COR-L47 (cell line): ENCODE measurements around the gene P4HTM.
A peak's percentile ranks its signal among the peaks of the same experiment; 100 is the strongest.

ENCODE experiments used
- DNase-seq: peaks from one replicate; lab custom pipeline; 2025; lab: John Stamatoyannopoulos, UW

The P4HTM gene, protein sequence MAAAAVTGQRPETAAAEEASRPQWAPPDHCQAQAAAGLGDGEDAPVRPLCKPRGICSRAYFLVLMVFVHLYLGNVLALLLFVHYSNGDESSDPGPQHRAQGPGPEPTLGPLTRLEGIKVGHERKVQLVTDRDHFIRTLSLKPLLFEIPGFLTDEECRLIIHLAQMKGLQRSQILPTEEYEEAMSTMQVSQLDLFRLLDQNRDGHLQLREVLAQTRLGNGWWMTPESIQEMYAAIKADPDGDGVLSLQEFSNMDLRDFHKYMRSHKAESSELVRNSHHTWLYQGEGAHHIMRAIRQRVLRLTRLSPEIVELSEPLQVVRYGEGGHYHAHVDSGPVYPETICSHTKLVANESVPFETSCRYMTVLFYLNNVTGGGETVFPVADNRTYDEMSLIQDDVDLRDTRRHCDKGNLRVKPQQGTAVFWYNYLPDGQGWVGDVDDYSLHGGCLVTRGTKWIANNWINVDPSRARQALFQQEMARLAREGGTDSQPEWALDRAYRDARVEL

DNA sequence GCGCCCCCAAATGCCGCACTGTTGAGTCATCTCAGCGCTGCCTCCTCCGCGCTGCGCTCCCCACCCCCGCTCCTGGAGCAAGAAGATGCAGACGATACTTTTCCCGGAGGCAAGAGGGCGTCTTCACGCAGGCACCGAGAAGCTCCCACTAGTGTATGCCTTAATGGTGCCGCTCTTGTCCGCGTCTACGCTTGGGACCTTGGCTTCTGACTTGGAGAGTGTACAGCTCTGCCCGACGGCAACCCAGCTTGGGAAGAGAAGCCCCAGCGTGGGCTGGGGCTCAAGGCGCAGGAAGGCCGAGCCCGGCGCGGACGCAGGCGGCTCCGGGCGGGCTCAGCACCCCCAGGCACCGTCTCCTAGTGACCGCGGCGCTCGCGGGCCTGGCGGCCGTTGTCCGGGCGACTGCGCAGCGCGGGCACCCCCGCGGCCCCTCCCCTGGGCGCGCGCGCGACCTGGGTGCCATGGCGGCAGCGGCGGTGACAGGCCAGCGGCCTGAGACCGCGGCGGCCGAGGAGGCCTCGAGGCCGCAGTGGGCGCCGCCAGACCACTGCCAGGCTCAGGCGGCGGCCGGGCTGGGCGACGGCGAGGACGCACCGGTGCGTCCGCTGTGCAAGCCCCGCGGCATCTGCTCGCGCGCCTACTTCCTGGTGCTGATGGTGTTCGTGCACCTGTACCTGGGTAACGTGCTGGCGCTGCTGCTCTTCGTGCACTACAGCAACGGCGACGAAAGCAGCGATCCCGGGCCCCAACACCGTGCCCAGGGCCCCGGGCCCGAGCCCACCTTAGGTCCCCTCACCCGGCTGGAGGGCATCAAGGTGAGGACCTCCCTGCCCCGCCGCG lies at the start of gene P4HTM:
Gene P4HTM, plus strand, starts transcription at position 446 of the 840 bp plus-strand sequence. Its CDS starts 16 bp downstream, at position 462.
- peak; percentile 50 for DNase-seq

DNA sequence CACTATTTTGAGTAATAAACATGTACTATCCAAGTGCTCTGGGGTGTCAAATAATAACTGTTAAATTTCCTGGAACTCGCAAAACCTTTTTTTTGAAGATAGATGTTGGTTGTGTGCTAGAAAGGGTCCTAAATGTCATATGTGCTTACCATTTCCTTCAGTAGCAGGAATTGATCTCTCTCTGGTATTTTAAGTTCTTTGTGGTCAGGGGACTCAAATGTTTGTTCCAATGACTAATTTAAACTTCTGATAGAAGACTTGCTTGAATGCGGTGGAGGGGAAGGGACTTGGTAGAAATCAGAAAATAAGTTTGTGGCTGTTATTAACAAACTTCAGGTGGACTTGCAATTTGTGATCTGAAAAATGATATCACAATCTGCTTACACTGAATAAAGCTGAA lies 44.6 kb upstream of the P4HTM start:
- no peak for DNase-seq

DNA sequence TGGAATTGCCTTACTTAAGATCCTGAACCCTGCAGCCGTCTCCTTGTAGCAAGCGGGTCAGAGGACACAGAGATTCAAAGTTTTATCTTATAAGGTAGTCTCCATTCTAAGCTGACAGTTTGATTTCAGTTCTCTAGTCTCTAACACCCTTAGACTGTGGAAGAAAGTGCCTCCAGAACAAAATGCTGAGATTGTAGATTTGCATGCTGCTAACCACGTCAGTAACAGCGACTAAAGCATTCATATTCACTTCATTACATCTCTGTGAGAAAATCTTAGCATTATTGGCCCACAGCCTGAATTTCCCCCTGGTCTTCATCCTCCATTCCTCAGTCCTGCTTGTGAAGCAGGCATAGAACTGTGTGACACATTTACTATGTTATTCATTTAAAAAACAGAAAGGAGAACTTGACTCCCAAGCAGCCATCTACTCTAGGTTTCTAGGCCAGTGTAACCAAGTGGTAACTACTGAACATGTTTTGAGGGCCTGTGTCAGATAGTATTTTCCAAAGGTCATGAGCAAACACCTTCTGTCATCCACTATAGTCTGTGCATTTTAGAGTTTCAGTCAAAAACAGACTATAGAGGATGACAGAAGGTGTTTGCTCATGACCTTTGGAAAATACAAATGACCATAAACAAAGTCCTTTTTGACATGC lies 44.0 kb upstream of the P4HTM start:
- no peak for DNase-seq

DNA sequence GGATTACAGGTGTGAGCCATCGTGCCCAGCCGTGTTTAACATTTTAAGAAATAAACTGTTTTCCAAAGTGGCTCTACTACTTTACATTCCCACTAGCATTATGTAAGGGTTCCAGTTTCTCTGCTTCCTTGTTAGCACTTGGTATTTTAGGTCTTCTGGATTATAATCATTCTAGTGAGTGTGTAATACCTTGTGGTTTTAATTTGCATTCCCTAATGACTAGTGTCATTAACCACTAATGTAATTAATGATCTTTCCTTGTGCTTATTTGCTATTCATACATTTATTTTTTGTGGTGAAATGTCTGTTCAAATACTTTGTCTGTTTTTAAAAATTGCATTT lies 40.7 kb upstream of the P4HTM start:
- DNase-seq: no peak

DNA sequence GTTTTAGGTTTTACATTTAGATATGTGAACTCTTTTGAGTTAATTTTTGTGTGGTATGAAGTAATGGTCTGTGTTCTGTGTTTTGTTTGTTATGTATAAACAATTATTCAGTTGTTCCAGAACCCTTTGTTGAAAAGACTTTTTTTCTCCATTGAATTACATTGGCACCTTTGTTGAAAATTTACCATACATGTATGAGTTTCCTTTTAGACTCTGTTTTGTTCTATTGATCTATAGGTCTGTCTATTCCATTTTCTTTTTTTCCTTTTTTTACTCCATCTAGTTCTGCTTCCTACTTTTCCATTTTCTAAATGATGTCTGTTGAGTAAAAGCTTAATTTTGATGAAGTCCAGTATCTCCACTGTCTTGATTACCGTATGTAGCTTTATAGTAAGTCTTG lies 40.0 kb upstream of the P4HTM start:
- DNase-seq: no peak

DNA sequence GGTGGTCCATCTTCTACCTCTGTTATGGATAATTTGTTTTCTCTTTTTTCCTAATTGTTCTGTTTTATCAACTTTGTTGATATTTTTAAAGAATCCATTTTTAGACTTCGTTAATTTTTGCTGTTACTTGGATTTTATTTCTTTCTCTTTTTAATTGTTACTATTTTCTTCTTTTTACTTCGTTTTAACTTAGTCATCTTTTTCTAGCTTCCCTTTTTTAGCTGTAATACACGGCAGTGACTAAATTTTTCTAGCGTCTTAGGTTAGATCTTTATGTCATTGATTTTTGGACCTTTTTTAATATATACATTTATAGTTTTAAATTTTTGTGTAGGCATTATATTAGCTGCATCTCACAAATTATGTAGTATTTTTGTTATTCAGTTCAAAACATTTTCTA lies 38.3 kb upstream of the P4HTM start:
- no peak for DNase-seq

DNA sequence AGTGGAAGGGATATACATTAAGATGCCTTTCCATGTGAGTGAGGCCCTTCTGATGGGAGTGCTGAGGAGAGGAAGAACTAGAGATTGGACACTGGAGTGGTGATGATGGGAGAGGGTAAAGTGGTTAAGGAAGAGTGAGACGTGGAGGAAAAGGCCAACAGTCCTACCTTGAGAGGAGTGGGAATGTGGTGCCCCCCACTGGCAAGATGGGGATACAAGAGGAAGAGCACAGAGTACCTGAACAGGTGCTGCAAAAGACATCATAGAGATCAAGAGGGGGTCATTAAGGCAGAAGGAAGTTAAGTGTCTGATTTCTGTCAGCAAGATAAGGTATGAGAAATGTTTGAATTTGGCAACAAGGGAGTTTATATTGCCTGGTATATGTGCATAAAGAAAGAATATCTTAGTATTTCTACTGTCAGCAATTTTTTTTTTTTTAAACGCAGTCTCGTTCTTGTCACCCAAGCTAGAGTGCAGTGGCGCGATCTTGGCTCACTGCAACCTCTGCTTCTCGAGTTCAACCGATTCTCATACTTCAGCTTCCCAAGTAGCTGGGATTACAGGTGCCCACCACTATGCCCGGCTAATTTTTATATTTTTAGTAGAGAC lies 37.4 kb upstream of the P4HTM start:
- no peak for DNase-seq

DNA sequence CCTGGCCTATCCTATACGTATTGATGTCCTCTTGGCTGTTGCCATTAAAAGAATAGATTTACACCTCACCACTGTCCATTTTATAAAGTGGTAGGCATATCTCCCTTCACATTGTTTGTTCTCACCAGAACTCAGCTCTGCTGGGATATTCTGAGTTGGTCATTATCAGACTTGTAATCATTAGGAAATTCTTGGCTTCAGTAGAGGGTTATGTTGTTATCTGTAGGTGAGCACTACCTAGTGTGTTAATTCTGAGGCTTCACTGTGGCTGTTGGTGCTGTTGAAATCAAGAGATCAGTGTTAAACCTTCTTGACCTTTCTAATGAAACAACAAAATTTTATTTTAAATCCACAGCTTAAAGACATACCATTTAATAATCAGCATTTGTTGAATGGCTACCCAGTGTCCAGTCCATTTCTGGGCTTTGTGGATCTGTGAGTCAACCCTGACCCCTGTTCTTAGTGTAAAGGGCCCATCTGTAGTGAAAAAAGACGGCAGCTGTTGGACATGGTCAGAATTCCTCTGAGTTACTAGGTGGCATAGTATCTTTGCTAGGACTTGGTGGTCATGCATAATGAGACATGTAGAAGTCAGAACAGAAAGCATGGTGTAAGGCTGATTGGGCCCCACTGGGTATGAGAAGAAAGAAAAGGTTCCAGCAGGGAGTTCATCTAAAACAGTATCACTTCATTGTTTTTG lies 32.9 kb upstream of the P4HTM start:
- no peak for DNase-seq

DNA sequence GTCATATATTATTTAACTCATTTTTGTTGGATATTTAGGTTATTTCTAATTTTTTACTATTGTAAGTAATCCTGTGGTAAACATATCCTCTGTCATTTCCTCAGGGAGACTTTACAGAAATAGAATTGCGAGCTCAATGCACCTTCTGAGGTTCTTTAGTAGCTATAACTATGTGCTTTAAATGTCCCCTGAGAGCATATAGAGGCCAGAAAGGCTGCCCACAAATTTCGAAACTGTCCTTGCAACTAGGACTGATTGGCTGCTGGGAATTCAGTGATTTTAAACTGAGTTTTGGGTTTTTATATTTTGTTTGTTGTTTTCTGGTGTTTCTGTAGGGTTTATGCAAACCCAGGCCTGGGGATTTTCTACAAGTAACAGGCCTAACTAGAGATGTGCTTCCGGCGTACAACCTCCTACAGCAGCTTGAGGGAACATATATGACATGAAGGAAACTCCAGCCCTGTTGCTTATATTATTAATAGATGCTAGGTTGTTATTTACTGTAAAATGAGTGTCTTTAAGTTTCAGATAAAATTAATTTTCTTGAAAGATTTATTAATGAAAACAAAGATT lies 29.1 kb upstream of the P4HTM start:
- no peak for DNase-seq

DNA sequence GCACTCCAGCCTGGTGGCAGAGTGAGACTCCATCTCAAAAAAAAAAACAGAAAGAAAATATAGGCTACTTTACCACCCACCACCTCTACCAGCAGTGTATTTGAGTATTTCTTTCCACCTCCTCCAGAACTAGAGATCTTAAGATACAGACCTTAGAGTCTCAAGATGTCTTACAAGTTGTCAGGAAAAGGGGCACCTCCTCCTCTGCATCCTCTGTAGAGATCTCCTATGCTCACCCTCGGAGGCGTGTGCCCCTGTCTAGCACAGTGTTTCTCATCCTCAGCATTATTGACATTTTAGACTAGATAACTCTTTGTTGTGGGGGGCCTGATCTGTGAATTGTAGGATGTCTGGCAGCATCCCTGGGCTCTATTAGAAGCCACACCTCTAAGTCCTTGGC lies 27.7 kb upstream of the P4HTM start:
- DNase-seq: no peak

DNA sequence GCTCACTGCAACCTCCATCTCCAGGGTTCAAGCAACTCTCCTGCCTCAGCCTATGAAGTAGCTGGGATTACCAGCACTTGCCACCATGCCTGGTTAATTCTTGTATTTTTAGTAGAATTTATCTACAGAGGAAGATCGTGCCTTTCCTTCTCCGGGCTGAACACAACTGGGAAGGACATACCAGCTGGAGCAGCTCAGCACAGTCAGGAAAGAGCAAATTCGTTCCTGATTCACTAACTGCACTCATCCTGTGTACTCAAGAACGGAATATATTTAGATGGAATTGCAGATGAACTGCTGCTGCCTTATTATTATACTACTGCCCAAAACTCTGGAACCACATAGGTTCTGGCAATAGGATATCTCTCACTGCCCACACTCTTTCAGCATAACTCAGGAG lies 27.1 kb upstream of the P4HTM start:
- no peak for DNase-seq

DNA sequence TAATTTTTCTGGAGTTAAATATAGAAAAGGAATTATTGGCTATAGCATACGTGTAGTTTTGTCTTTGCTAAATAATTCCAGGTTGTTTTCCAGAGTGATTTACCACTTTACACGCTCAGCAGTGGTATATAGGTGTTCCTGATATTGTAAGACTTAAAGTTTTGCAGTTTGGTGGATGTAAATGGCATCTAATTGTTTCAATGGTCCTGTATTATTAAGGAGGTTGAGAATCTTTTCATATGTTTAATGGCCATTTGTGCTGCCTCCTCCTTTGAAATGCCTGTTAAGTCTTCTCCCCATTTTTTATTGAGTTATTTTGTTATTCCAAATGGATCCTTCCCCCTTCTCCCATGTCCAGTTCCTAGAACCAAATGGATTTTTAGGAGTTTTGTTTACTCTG lies 26.4 kb upstream of the P4HTM start:
- no peak for DNase-seq

DNA sequence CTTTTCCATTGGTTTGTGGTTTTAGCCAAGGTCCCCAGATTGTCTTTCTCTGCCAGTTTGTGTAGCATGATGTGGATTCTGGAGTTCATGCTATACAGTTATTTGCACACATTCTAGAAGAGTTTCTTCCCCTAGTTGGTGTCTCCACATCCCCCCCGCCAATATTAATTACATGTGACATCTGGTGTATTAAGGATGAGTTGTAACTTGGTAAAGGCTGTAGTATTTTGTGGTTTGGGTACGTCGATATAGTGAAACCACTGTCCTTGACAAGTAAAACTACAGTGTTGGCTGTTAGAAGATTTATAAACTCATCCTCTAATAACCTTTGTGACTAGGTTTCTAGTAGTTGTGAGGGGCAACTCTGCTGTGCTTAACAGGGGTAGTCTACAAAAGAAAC lies 23.7 kb upstream of the P4HTM start:
- no peak for DNase-seq

DNA sequence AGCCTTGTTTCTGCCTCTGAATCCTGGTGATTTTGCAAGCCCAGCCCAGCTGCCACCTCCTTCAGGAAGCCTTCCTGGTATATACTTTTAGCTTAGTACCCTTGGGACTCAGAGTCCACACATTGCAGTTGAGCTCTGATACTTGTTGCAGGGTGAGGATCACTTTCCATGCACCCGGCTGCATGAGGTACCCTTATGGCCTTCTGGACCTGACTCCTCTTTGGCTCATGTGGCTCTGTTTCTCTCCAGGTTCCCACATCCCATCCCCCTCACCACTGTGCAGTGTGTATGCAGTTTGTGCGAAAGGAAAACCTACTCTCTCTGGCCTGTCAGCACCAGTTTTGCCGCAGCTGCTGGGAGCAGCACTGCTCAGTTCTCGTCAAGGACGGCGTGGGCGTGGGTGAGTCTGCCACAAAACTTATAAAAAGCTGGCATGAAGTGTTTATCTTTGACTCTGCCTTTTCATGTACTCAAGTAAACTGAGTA lies 23.1 kb upstream of the P4HTM start:
- DNase-seq: no peak

DNA sequence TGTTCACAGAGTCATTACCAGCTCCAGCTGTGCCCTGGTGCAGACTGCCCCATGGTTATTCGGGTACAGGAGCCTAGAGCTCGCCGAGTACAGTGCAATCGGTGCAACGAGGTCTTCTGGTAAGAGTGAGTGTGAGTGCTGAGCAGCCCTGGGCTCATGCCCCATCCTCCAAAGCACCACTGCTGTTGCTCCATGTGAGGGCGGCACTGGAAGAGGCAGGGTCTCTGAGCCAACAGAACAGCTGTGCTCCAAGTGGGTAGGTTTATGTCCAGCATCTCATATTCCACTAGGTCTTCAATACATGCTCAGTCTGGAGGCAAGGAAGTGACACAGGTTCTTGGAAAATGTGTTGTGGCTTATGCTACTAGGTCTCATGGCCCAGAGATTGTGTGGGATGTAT lies 19.5 kb upstream of the P4HTM start:
- DNase-seq: no peak

DNA sequence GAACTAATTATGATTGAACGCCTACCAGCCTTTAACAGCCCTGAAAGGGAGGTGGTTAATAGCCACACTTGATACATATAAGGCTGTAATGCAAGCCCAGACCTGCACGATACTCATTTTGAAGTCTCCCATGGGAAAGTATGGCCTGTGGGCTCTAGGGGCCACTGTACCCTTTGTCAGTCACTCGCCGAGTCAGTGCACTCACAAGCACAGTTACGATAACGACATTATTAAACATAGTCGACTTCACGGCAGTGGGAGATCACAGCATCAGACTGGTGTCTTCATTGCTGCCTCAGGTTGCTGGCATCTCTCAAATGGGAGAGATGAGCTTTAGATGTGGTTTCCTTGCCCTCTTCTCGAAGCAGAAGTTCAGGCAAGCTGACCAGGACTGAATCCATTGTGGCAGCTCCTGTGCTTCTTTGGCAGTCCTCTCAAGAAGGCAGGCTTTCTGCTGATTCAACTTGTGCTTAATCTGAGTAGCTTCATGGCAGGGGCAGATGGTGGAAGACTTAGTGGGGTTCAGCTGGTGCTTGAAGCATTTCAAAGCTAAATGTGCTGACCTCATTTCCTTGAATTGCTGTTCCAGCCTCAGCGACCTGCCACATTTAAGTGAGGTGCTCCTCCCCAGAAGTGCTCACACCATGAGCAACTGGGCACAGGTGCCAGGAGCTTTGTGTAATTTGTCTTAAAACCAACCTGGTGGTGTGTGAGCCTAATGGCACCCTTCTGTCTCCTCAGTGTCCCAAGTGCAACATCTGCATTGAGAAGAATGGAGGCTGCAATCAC lies 15.8 kb upstream of the P4HTM start:
- no peak for DNase-seq

DNA sequence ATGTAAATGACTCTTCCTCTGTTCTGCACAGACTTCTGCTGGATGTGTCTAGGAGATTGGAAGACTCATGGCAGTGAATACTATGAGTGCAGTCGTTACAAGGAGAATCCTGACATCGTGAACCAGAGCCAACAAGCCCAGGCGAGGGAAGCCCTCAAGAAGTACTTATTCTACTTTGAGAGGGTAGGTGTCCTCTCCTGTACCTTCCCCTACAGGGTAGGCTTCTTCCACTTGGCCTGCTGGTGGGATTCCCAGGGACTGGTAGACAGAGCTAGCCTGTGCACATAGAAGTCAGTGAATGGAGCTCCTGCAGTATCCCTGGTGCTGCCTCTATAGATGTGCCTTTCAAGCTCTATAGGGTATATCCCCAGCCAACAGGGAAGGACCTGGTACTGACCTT lies 10.6 kb upstream of the P4HTM start:
- no peak for DNase-seq

DNA sequence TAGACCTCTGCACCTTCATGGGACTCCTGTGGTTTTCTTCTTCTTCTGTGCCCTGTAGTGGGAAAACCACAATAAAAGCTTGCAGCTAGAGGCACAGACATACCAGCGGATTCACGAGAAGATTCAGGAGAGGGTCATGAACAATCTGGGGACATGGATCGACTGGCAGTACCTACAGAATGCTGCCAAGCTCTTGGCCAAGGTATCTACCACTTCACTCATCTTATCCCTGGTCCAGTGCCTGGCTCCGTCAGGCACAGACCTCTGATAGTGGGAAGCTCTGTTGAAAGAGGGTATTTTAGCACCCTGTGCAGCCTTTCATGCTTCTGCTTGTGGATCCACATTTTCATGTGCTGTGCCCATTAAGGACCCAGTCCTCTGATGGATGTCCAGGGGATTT lies 9.7 kb upstream of the P4HTM start:
- no peak for DNase-seq

DNA sequence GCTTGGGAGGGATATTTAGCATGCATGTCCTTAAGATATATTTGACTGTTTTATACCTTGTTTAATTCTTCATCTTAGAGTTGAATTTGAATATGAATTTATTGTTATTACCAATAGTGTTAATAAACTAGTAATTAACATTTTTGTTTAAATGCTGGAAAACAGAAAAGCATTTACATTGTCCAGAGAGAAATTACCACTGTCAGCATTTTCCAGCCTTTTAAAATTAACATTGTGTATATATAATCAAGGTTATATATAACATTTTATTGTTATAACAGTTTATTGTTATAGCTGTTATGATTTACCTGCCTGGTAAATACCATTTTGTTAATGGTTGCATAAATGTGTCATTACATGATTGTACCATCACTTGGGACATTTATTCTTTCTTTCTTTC lies 8.0 kb upstream of the P4HTM start:
- DNase-seq: no peak

DNA sequence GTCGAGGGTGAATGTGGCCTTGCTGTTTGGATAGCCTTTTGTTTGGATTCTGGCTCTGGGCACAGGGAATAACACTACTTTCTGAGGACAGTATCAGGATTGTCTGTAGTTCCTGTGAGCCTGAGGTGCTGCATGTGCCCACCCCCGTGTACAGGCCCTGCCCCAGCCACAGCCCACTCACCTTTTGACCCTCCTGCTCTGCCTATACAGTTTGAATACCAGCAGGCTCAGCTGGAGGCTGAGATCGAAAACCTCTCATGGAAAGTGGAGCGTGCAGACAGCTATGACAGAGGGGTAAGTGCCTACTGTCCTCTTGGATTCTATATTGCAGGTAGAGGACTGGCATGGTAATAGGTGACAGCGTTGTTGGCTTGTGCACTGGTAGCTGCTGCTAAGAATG lies 7.4 kb upstream of the P4HTM start:
- DNase-seq: no peak
